ENCODE results near the gene FOXP2.
"Not testable (repeated sequence)": the region's sequence is repeated elsewhere in the genome, so short reads cannot be mapped to it uniquely, and the experiment has no call there.

FOXP2 gene

GRCh38 chr7:114414156-114415063, at the start of gene FOXP2:
Gene FOXP2 (plus strand): TSS chr7:114414815. CDS start chr7:114426512, 11,697 bp downstream.
- no peak for DNase-seq (ENCODE audit: low read depth in 4 of 4, low spot score in 1 of 4)

- no peak for DNase-seq (ENCODE audit: low read depth in 4 of 4, low spot score in 1 of 4)
Measured at GRCh38 chr7:114365791-114366190, 48.8 kb upstream of the FOXP2 start.

DNA sequence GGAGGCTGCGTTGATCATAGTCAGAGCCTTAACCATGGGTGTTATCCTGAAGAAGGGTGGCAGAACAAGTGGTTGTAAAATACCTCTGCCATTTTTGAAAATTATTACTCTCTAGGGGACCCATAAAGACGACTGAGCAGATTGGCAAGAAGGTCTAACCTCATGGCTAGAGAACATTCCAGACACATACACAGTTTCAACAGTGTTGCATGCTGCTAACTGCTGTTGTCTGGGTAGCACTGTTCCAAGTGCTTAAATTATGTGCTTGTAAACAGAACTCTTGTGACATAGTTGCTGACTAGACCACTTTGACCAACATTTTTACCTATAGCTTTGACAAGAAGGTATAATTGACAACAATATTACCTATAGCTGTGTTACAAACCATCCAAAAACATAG, 46.1 kb upstream of the FOXP2 start:
- no peak for DNase-seq (ENCODE audit: low read depth in 4 of 4, low spot score in 1 of 4)

GRCh38 chr7:114369294-114369693, 45.3 kb upstream of the FOXP2 start:
- DNase-seq (ENCODE audit: low read depth in 4 of 4, low spot score in 1 of 4) = no peak

- no peak for DNase-seq (ENCODE audit: low read depth in 4 of 4, low spot score in 1 of 4)
Measured at GRCh38 chr7:114372619-114373018, 42.0 kb upstream of the FOXP2 start.

DNA sequence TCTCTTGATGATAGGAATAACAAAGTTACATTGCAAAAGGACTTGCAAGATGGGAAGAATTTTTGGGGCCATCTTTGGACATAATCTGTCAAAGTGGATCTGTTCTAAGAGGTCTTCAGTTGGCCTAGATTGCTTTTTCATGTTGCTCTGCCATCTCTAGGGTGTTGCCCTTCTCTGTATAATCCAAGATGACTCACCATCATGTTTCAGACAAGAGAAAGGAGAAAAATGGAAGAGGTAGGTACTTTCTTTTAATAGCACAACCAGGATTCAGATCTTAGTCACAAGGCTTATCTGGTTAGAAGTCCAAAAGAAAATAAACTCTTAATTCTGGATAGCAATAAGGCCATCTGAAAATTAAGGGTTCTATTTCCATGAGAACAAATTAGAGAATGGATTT, 38.7 kb upstream of the FOXP2 start:
- DNase-seq (ENCODE audit: low read depth in 4 of 4, low spot score in 1 of 4) = no peak

GRCh38 chr7:114383946-114384345, 30.7 kb upstream of the FOXP2 start:
- not testable (repeated sequence) for DNase-seq (ENCODE audit: low read depth in 4 of 4, low spot score in 1 of 4)

GRCh38 chr7:114384346-114384745, 30.3 kb upstream of the FOXP2 start:
- DNase-seq (ENCODE audit: low read depth in 4 of 4, low spot score in 1 of 4) = not testable (repeated sequence)

DNA sequence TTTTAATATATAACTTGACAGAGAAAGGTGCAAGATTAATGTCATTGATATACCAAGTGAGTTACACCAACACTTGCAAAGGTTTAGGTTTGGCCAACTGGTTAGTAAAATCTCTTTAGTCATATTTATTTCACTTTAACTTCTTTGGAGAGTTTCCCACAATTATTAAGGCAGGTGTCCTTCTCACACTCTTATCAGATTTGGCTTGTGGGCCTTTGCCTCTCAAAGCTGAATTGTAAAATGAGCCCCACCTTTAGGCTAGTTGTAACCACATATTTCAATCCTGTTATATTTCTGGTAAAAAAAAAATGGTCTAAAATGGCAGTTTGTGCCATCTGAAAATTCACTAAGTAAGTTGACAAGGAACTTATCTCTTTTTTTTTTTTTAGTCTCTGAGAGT, 26.6 kb upstream of the FOXP2 start:
- no peak for DNase-seq (ENCODE audit: low read depth in 4 of 4, low spot score in 1 of 4)

DNA sequence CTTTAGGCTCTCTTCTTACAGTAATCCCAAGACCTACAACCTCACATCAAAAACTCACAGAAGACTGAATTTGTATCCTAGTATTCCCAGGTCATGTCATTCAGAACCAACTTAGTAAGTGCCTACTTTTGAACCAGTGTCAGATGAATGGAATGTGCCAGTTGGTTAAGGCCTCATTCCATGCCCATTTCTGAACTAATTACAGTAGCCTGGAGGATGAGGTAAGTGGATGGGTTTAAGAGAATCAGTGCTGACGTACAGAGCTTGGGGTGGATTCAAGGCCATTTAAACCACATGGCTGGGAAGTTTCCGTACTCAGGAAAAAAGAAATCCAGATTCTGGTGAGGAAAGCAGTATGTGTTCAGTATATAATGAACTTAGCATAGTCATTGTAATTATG, 21.9 kb upstream of the FOXP2 start:
- DNase-seq (ENCODE audit: low read depth in 4 of 4, low spot score in 1 of 4) = no peak

DNA sequence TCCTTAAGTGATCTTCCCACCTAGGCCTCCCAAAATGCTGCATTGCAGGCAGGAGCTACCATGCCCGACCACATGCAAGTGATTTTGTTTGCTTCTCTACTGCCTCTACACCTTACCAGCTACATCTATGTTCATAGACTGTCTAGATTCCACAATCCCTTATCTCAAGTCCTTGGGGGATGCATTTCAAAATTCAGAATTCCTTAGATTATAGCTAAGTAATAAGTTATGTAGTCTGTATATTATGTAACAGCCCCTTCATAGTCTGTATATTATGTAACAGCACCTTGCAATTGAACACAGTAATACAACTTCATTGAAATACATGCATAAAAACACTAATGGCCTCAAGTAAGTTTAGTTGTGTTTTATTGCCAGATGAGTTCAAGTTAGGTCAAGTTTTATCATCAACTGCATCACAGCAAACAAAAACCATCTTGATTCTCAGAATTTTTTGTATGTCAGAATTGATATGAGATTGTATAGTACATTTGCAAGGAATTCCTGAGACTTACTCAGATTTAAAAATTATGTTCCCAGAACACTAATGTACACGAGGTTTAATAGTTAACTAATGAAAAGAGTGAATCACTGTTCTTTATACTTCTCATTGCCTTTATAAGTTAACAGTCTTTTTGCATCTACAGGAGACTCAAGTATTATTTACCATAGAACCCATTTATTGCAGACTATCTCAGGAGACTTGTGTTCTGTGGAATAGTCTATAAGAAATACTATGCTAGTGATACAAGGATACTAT, 11.6 kb upstream of the FOXP2 start:
- no peak for DNase-seq (ENCODE audit: low read depth in 4 of 4, low spot score in 1 of 4)

- no peak for DNase-seq (ENCODE audit: low read depth in 4 of 4, low spot score in 1 of 4)
Measured at GRCh38 chr7:114405427-114405826, 9.2 kb upstream of the FOXP2 start.

GRCh38 chr7:114409750-114410149, 4.9 kb upstream of the FOXP2 start:
- no peak for DNase-seq (ENCODE audit: low read depth in 4 of 4, low spot score in 1 of 4)

GRCh38 chr7:114412548-114412947, 2.1 kb upstream of the FOXP2 start:
- no peak for DNase-seq (ENCODE audit: low read depth in 4 of 4, low spot score in 1 of 4)

DNA sequence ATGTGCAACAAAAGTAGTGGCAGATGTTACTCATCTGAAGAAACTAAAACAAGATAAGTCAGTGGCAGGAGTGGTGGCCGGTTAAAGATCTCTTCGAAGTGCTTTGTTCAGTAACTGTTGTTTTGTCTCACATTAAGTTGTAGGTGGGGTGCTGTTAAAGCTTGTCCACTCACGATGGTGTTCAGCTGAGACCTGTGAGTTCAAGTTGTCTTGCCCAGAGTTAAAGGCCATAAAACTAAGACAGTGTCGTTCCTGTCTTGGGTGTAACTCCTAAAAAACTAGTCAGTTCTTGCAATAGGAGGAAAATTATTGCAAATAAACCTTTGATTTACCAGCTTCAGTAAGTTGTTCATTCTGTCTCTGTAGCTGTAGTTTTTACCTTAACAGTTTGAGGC, 857 bp upstream of the FOXP2 start:
- no peak for DNase-seq (ENCODE audit: low read depth in 4 of 4, low spot score in 1 of 4)

DNA sequence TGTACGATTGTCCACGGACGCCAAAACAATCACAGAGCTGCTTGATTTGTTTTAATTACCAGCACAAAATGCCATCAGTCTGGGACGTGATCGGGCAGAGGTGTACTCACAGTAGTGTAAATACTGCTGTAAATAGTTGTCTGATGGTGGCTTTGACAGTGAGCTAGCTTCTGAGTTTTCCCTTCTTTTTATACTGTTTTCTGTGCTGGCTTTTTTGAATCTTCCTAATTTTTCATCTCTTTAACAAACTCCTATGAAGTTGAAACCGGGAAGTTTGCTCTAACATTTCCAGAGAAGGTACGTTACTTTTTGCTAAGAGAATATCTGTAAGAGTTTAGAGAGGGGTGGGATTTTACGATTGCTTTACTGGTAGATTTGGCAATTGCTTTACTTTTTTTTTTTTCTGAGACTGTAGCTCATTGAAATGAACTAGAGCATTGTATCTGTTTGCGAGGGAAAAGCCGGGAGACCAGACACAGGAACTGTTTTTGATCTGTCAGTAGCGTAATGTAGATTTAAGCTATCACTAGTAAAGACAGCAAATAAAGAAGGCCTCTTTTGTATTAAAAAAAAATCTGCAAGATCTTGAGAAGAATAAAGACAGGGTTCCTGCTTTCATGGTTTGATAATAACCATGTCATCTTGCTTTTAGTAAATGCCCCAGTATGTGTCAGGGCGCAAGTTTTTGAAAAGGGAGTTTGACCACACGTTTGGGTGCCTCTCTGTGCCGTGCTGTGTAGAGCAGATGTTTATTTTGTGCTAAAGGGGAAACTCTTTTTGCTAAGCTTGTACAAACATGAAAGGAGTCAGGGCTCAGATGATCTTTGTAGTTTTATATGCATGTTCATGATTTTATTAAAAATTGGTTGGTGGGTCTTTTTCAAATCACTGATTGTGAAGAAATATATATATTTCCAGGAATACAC, 712 bp downstream of the FOXP2 start:
- DNase-seq (ENCODE audit: low read depth in 4 of 4, low spot score in 1 of 4) = no peak

GRCh38 chr7:114416129-114416990, 1.7 kb downstream of the FOXP2 start:
- no peak for DNase-seq (ENCODE audit: low read depth in 4 of 4, low spot score in 1 of 4)

DNA sequence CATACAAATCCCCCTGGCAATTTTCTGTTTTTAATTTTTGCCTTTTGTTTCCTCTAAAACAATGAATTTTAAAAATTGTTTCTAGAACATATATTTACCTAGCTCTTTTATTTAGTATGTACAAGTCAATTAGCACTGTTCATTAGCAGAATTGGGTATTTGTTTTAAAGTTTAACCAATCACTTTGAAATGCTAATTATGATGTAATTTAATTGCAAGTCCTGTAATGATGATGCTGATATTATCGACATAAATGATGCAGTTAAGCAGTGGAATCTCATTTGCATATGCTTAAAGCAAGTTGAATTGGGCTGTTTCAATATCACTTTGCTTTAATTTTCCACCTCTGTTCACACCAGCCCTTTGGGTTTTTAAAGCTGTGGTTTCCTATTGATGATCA, 2.7 kb downstream of the FOXP2 start:
- DNase-seq (ENCODE audit: low read depth in 4 of 4, low spot score in 1 of 4) = no peak

DNA sequence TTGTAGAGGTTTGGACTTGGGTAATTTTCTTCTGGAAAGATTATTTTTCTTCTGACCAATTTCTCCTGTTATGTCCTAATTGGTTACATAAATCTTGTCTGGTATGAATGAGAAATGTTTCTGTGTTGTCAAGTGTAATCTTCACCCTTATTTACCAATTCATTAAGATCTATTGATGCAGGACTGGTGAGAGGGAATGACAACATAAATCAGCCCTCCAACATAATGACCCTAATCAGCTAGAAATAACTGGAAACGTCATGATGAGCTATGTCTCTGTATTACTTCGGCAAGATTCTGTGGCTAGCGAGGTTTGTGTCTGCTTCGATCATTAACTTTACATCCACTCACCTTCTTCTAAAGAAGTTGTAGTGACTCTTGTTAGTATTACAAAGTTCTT, 3.5 kb downstream of the FOXP2 start:
- no peak for DNase-seq (ENCODE audit: low read depth in 4 of 4, low spot score in 1 of 4)

All from stimulated activated CD4-positive, alpha-beta T cell treated with anti-CD3 and anti-CD28 coated beads, Interleukin-1b, Interleukin-23, amount 100 ng/mL, for 24 hours (primary cell).